ENCODE results near the gene CD34. TPM values are rescaled to one million over a fixed set of nuclear protein-coding genes. Genes with fewer than 3 reads are reported as not detected.

Gene CD34
- total and polyA plus RNA-seq, 7 experiments from 2014 or later = 0.02 to 3.4 (median 0.39) TPM; not detected in 3

GRCh38 chr1:207894704-207895103 lies 16.2 kb downstream of the CD34 start:
- H3K9me3 ChIP-seq (ENCODE audit: control insufficient read depth in 2 of 3, low read length in 3 of 3) = no peaks in the 10 kb centered on the region
- ATAC-seq (no peak), DNase-seq (no peak)
- H3K27ac ChIP-seq (ENCODE audit: low read depth, low read length) = no peak overlapping the region
- no peak overlapping the region for H3K27ac Mint-ChIP-seq
- no peaks in the 10 kb centered on the region for H3K36me3 ChIP-seq (ENCODE audit: control insufficient read depth in 2 of 3, insufficient read depth in 3 of 3, low read length in 3 of 3)
- no peaks in the 10 kb centered on the region for H3K4me1 ChIP-seq (ENCODE audit: control insufficient read depth in 2 of 2, insufficient read depth in 2 of 2, low read length in 2 of 2)
- H3K36me3 Mint-ChIP-seq = no peaks in the 10 kb centered on the region
- no peaks in the 10 kb centered on the region for H3K9me3 Mint-ChIP-seq
- peaks cover 0 to 2% (median 0%) of the 10 kb centered on the region in 7 donors for H3K4me1 Mint-ChIP-seq
- H3K27me3 ChIP-seq (ENCODE audit: control insufficient read depth in 2 of 2, insufficient read depth in 2 of 2, low read length in 2 of 2) = no peaks in the 10 kb centered on the region
- CTCF ChIA-PET = interaction anchor here (1.3 kb wide), 1 partner anchor 21 kb away, joined by 3 read pairs; no protein-coding TSS in a partner anchor
- peaks cover 0 to 12% (median 0%) of the 10 kb centered on the region in 5 donors for H3K27me3 Mint-ChIP-seq
- intact Hi-C loops (cut with micrococcal nuclease) = no loop called here
- POLR2A ChIA-PET = no interaction called here
- no peak overlapping the region for H3K4me3 Mint-ChIP-seq
- H3K4me3 ChIP-seq (ENCODE audit: low read length) = no peak overlapping the region

GRCh38 chr1:207893737-207894582 lies 17.0 kb downstream of the CD34 start:
- H3K36me3 Mint-ChIP-seq = no peaks in the 10 kb centered on the region
- no peaks in the 10 kb centered on the region for H3K27me3 ChIP-seq (ENCODE audit: control insufficient read depth in 2 of 2, insufficient read depth in 2 of 2, low read length in 2 of 2)
- intact Hi-C loops (cut with micrococcal nuclease) = no loop called here
- DNase-seq (no peak), ATAC-seq (no peak)
- no peaks in the 10 kb centered on the region for H3K4me1 ChIP-seq (ENCODE audit: control insufficient read depth in 2 of 2, insufficient read depth in 2 of 2, low read length in 2 of 2)
- ChIA-PET POLR2A (no interaction called here), CTCF (no interaction called here)
- no peak overlapping the region for H3K27ac ChIP-seq (ENCODE audit: low read depth, low read length)
- H3K9me3 Mint-ChIP-seq = no peaks in the 10 kb centered on the region
- H3K36me3 ChIP-seq (ENCODE audit: control insufficient read depth in 2 of 3, insufficient read depth in 3 of 3, low read length in 3 of 3) = no peaks in the 10 kb centered on the region
- H3K27me3 Mint-ChIP-seq = peaks cover 0 to 17% (median 0%) of the 10 kb centered on the region in 5 donors
- no peak overlapping the region for H3K27ac Mint-ChIP-seq
- no peaks in the 10 kb centered on the region for H3K9me3 ChIP-seq (ENCODE audit: control insufficient read depth in 2 of 3, low read length in 3 of 3)
- H3K4me1 Mint-ChIP-seq = peaks cover 0 to 4% (median 0%) of the 10 kb centered on the region in 7 donors
- no peak overlapping the region for H3K4me3 Mint-ChIP-seq
- H3K4me3 ChIP-seq (ENCODE audit: low read length) = no peak overlapping the region

GRCh38 chr1:207892764-207893163 lies 18.2 kb downstream of the CD34 start:
- H3K27ac Mint-ChIP-seq = no peak overlapping the region

GRCh38 chr1:207891148-207891547 lies 19.8 kb downstream of the CD34 start:
- no peak overlapping the region for H3K27ac ChIP-seq (ENCODE audit: low read depth, low read length)
- Mint-ChIP-seq H3K4me1 (peaks cover 0 to 13% (median 6%) of the 10 kb centered on the region in 7 donors), H3K36me3 (no peaks in the 10 kb centered on the region), H3K9me3 (no peaks in the 10 kb centered on the region), H3K4me3 (no peak overlapping the region), H3K27me3 (peaks cover 0 to 22% (median 5%) of the 10 kb centered on the region in 5 donors), H3K27ac (no peak overlapping the region)
- no peaks in the 10 kb centered on the region for H3K36me3 ChIP-seq (ENCODE audit: control insufficient read depth in 2 of 3, insufficient read depth in 3 of 3, low read length in 3 of 3)
- H3K4me1 ChIP-seq (ENCODE audit: control insufficient read depth in 2 of 2, insufficient read depth in 2 of 2, low read length in 2 of 2) = no peaks in the 10 kb centered on the region
- no peak for ATAC-seq
- intact Hi-C loops (cut with micrococcal nuclease) = no loop called here
- no peak for DNase-seq
- H3K4me3 ChIP-seq (ENCODE audit: low read length) = no peak overlapping the region
- H3K9me3 ChIP-seq (ENCODE audit: control insufficient read depth in 2 of 3, low read length in 3 of 3) = no peaks in the 10 kb centered on the region
- POLR2A ChIA-PET = no interaction called here
- H3K27me3 ChIP-seq (ENCODE audit: control insufficient read depth in 2 of 2, insufficient read depth in 2 of 2, low read length in 2 of 2) = no peaks in the 10 kb centered on the region
- CTCF ChIA-PET = interaction anchor here (1.2 kb wide), 1 partner anchor 29 kb away, joined by 3 read pairs; no protein-coding TSS in a partner anchor

More at GRCh38 chr1:207892764-207893163, 18.2 kb downstream of the CD34 start:
- H3K4me1 ChIP-seq (ENCODE audit: control insufficient read depth in 2 of 2, insufficient read depth in 2 of 2, low read length in 2 of 2) = no peaks in the 10 kb centered on the region
- H3K4me1 Mint-ChIP-seq = peaks cover 0 to 5% (median 0%) of the 10 kb centered on the region in 7 donors
- no peak overlapping the region for H3K4me3 ChIP-seq (ENCODE audit: low read length)
- H3K27me3 ChIP-seq (ENCODE audit: control insufficient read depth in 2 of 2, insufficient read depth in 2 of 2, low read length in 2 of 2) = no peaks in the 10 kb centered on the region
- ChIA-PET POLR2A (interaction anchor here (0.6 kb wide), 1 partner anchor 20 kb away, joined by 3 read pairs; no protein-coding TSS in a partner anchor), CTCF (no interaction called here)
- no peak overlapping the region for H3K27ac ChIP-seq (ENCODE audit: low read depth, low read length)
- no peak for ATAC-seq
- intact Hi-C loops (cut with micrococcal nuclease) = no loop called here
- peaks cover 0 to 20% (median 4%) of the 10 kb centered on the region in 5 donors for H3K27me3 Mint-ChIP-seq
- H3K9me3 Mint-ChIP-seq = no peaks in the 10 kb centered on the region
- H3K36me3 Mint-ChIP-seq = no peaks in the 10 kb centered on the region
- no peak for DNase-seq
- H3K4me3 Mint-ChIP-seq = no peak overlapping the region
- H3K9me3 ChIP-seq (ENCODE audit: control insufficient read depth in 2 of 3, low read length in 3 of 3) = no peaks in the 10 kb centered on the region
- H3K36me3 ChIP-seq (ENCODE audit: control insufficient read depth in 2 of 3, insufficient read depth in 3 of 3, low read length in 3 of 3) = no peaks in the 10 kb centered on the region

- H3K9me3 Mint-ChIP-seq = no peaks in the 10 kb centered on the region
- no peak for DNase-seq
- peak; percentile 36 for ATAC-seq
- H3K27me3 Mint-ChIP-seq = peaks cover 0 to 21% (median 5%) of the 10 kb centered on the region in 5 donors
- peaks cover 0 to 17% (median 9%) of the 10 kb centered on the region in 7 donors for H3K4me1 Mint-ChIP-seq
- Histone ChIP-seq H3K9me3 (ENCODE audit: control insufficient read depth in 2 of 3, low read length in 3 of 3) (no peaks in the 10 kb centered on the region), H3K27ac (ENCODE audit: low read depth, low read length) (no peak overlapping the region), H3K4me1 (ENCODE audit: control insufficient read depth in 2 of 2, insufficient read depth in 2 of 2, low read length in 2 of 2) (peaks cover 0 to under 1% of the 10 kb centered on the region in 2 donors), H3K4me3 (ENCODE audit: low read length) (no peak overlapping the region), H3K27me3 (ENCODE audit: control insufficient read depth in 2 of 2, insufficient read depth in 2 of 2, low read length in 2 of 2) (no peaks in the 10 kb centered on the region), H3K36me3 (ENCODE audit: control insufficient read depth in 2 of 3, insufficient read depth in 3 of 3, low read length in 3 of 3) (no peaks in the 10 kb centered on the region)
- H3K27ac Mint-ChIP-seq = no peak overlapping the region
- intact Hi-C loops (cut with micrococcal nuclease) = no loop called here
- H3K36me3 Mint-ChIP-seq = no peaks in the 10 kb centered on the region
- CTCF ChIA-PET = interaction anchor here (1.2 kb wide), 1 partner anchor 28 kb away, joined by 3 read pairs; no protein-coding TSS in a partner anchor
- H3K4me3 Mint-ChIP-seq = no peak overlapping the region
- POLR2A ChIA-PET = no interaction called here
Observed at GRCh38 chr1:207890136-207890738, 20.7 kb downstream of the CD34 start.

- no peak for ATAC-seq
- Mint-ChIP-seq H3K4me3 (no peak overlapping the region), H3K27me3 (peaks cover 0 to 14% (median 5%) of the 10 kb centered on the region in 5 donors), H3K27ac (no peak overlapping the region), H3K36me3 (no peaks in the 10 kb centered on the region), H3K9me3 (peaks cover 0 to 1% (median 0%) of the 10 kb centered on the region in 11 donors), H3K4me1 (peaks cover 15 to 33% (median 25%) of the 10 kb centered on the region in 7 donors)
- no peak overlapping the region for H3K4me3 ChIP-seq (ENCODE audit: low read length)
- peaks cover 13 to 17% of the 10 kb centered on the region in 2 donors for H3K4me1 ChIP-seq (ENCODE audit: control insufficient read depth in 2 of 2, insufficient read depth in 2 of 2, low read length in 2 of 2)
- intact Hi-C loops (cut with micrococcal nuclease) = loop anchor here in 1 of 2 donors (10.0 kb wide), 1 partner anchor 356 kb away; the partner anchor contains the start of gene PLXNA2
- no peak overlapping the region for H3K27ac ChIP-seq (ENCODE audit: low read depth, low read length)
- POLR2A ChIA-PET = no interaction called here
- H3K36me3 ChIP-seq (ENCODE audit: control insufficient read depth in 2 of 3, insufficient read depth in 3 of 3, low read length in 3 of 3) = no peaks in the 10 kb centered on the region
- CTCF ChIA-PET = interaction anchor here (9.6 kb wide), 1 partner anchor 19 kb away, joined by 197 read pairs; no protein-coding TSS in a partner anchor
- no peaks in the 10 kb centered on the region for H3K27me3 ChIP-seq (ENCODE audit: control insufficient read depth in 2 of 2, insufficient read depth in 2 of 2, low read length in 2 of 2)
- no peak for DNase-seq
- H3K9me3 ChIP-seq (ENCODE audit: control insufficient read depth in 2 of 3, low read length in 3 of 3) = no peaks in the 10 kb centered on the region
Observed at GRCh38 chr1:207888652-207889051, 22.3 kb downstream of the CD34 start.
